Stomach (tissue), 9 donors: Measurements from ENCODE around the gene APOL2. TPM values are rescaled to one million over a fixed set of nuclear protein-coding genes. Genes with fewer than 3 reads are reported as not detected.

Experiments
- DNase-seq, 2 donors: peaks; one replicate each; pipeline versions ENCODE4 v3.0.0 to v3.0.0-alpha.2; 2013 to 2019
- H3K27ac ChIP-seq, 5 donors: fragments of 200-600 bp in 4 of 5; sonication (generic) in 4 of 5; one replicate each; pipeline ENCODE4 v1.5.1; 2013 to 2019; ENCODE audit warnings: mild to moderate bottlenecking in 1 of 5, moderate library complexity in 1 of 5
- H3K27me3 ChIP-seq, 3 donors: fragments of 200-600 bp; sonication (generic); one replicate each; pipeline ENCODE4 v1.5.1; 2017 to 2019; ENCODE audit warnings: mixed run types in 1 of 3
- H3K36me3 ChIP-seq, 4 donors: fragments of 200-600 bp; sonication (generic); 1 replicate in 3 of 4; 2 replicates in 1 of 4; pipeline ENCODE4 v1.5.1; 2016 to 2019
- H3K4me1 ChIP-seq, 4 donors: fragments of 200-600 bp; sonication (generic); one replicate each; pipeline ENCODE4 v1.5.1; 2016 to 2019
- H3K4me3 ChIP-seq, 4 donors: fragments of 200-600 bp; sonication (generic) in 3 of 4; one replicate each; pipeline ENCODE4 v1.5.1; 2016 to 2019; ENCODE audit warnings: mild to moderate bottlenecking in 1 of 4
- H3K9me3 ChIP-seq, 4 donors: fragments of 200-600 bp; sonication (generic); one replicate each; pipeline ENCODE4 v1.5.1; 2016 to 2019
- CTCF ChIP-seq, 7 experiments: fragments of 450-650 bp in 4 of 7; fragments of 200-600 bp in 3 of 7; sonication (generic) in 3 of 7; IDR thresholded peaks; one replicate each; pipeline ENCODE4 v1.5.1; 2016 to 2019; ENCODE audit warnings: antibody characterized with exemption in 7 of 7, control low read depth in 2 of 7, mild to moderate bottlenecking in 1 of 7
- EP300 ChIP-seq: sonication (generic); formaldehyde crosslinking; IDR thresholded peaks from one replicate; pipeline ENCODE4 v1.6.1; 2017; ENCODE audit warnings: antibody characterized with exemption
- POLR2A ChIP-seq, 4 donors: fragments of 450-650 bp; IDR thresholded peaks; one replicate each; pipeline ENCODE4 v1.6.1; 2016; ENCODE audit warnings: antibody characterized with exemption in 4 of 4, control low read depth in 2 of 4, mild to moderate bottlenecking in 1 of 4, moderate library complexity in 1 of 4
- POLR2AphosphoS5 ChIP-seq, 3 donors: sonication (generic); formaldehyde crosslinking; IDR thresholded peaks; one replicate each; pipeline ENCODE4 v1.6.1; 2016; ENCODE audit warnings: antibody characterized with exemption in 3 of 3
- WGBS, 5 donors: extraction: QIAGEN DNeasy Blood & Tissue Kit in 3 of 5; methylation state at CpG; one replicate each; pipeline versions ENCODE4 v1.1.5 to v1.1.7; 2013 to 2018; 5-methylcytosine and 5-hydroxymethylcytosine counted together
- intact Hi-C: fragments of 100-400 bp; cut with DNase I; formaldehyde crosslinking; loops from one replicate; pipeline ENCODE4 v1.15.1; 2023; ENCODE audit warnings: low total_unique reads
- polyA plus RNA-seq, 3 donors: library from polyadenylated mRNA; stranded (reverse); fragments of 200-250 nt; gene quantifications; one replicate each; pipeline ENCODE4 v1.2.3, GENCODE V29; 2013
- total RNA-seq, 5 donors: library from RNA; depleted of rRNA; stranded (reverse); fragments of >200 nt; gene quantifications; one replicate each; pipeline versions ENCODE4 v1.1.0 to v1.2.3, GENCODE V29; 2014 to 2016
- donor health status: healthy with polysubstance abuse.
- donor health status: Bipolar disorder and iron deficiency.
- donor health status: healthy.

Gene APOL2
- total and polyA plus RNA-seq, 8 donors = 11.6 to 101 (median 35.5) TPM

- H3K4me1 ChIP-seq = peaks cover 0 to 12% (median 5%) of the 10 kb centered on the region in 4 donors
- WGBS, 5 donors = 78 to 88% (median 82%) methylated on average over 9 of the region's 9 CpGs
- no peak for TF ChIP-seq CTCF (IDR thresholded peaks at IDR 0.05)
- TF ChIP-seq POLR2A (IDR thresholded peaks at IDR 0.05) = no peak
- TF ChIP-seq EP300 = no peak
- no peak for TF ChIP-seq POLR2AphosphoS5 (IDR thresholded peaks at IDR 0.05)
- H3K27me3 ChIP-seq = no peaks in the 10 kb centered on the region
- H3K9me3 ChIP-seq = no peaks in the 10 kb centered on the region
- peaks cover 28 to 60% (median 47%) of the 10 kb centered on the region in 4 donors for H3K36me3 ChIP-seq
- no peak overlapping the region for H3K4me3 ChIP-seq
- intact Hi-C loops = no loop called here
- H3K27ac ChIP-seq = no peak overlapping the region
- no peak for DNase-seq
Measured at GRCh38 chr22:36225333-36225922, 13.9 kb downstream of the APOL2 start.

- Histone ChIP-seq H3K4me1 (peaks cover 0 to 14% (median 7%) of the 10 kb centered on the region in 4 donors), H3K9me3 (no peaks in the 10 kb centered on the region), H3K4me3 (no peak overlapping the region), H3K27me3 (no peaks in the 10 kb centered on the region), H3K27ac (no peak overlapping the region), H3K36me3 (peaks cover 17 to 48% (median 36%) of the 10 kb centered on the region in 4 donors)
- DNase-seq = no peak
- TF ChIP-seq EP300 (no peak), POLR2A (IDR thresholded peaks at IDR 0.05) (no peak), CTCF (IDR thresholded peaks at IDR 0.05) (no peak), POLR2AphosphoS5 (IDR thresholded peaks at IDR 0.05) (no peak)
- 72 to 92% (median 82%) methylated on average over 4 of the region's 4 CpGs for WGBS, 5 donors
- intact Hi-C loops = no loop called here
Measured at GRCh38 chr22:36224245-36224644, 15.1 kb downstream of the APOL2 start.

- Histone ChIP-seq H3K27ac (no peak overlapping the region), H3K4me1 (peaks cover 0 to 14% (median 7%) of the 10 kb centered on the region in 4 donors), H3K4me3 (no peak overlapping the region), H3K9me3 (no peaks in the 10 kb centered on the region), H3K36me3 (peaks cover 11 to 41% (median 28%) of the 10 kb centered on the region in 4 donors), H3K27me3 (no peaks in the 10 kb centered on the region)
- 75 to 86% (median 77%) methylated on average over 8 of the region's 8 CpGs for WGBS, 5 donors
- no peak for DNase-seq
- TF ChIP-seq POLR2A (IDR thresholded peaks at IDR 0.05) (no peak), CTCF (IDR thresholded peaks at IDR 0.05) (no peak), POLR2AphosphoS5 (IDR thresholded peaks at IDR 0.05) (no peak), EP300 (no peak)
- intact Hi-C loops = no loop called here
Measured at GRCh38 chr22:36223504-36223903, 15.8 kb downstream of the APOL2 start.

GRCh38 chr22:36222887-36223450 is 16.4 kb downstream of the APOL2 start:
- no peak for DNase-seq
- TF ChIP-seq EP300 = no peak
- TF ChIP-seq POLR2A (IDR thresholded peaks at IDR 0.05) = no peak
- TF ChIP-seq POLR2AphosphoS5 (IDR thresholded peaks at IDR 0.05) = no peak
- TF ChIP-seq CTCF (IDR thresholded peaks at IDR 0.05) = no peak
- Histone ChIP-seq H3K4me3 (no peak overlapping the region), H3K27ac (no peak overlapping the region), H3K27me3 (no peaks in the 10 kb centered on the region), H3K36me3 (peaks cover 7 to 35% (median 23%) of the 10 kb centered on the region in 4 donors), H3K9me3 (no peaks in the 10 kb centered on the region), H3K4me1 (peaks cover 0 to 14% (median 7%) of the 10 kb centered on the region in 4 donors)
- intact Hi-C loops = no loop called here
- WGBS, 5 donors = 85 to 89% (median 89%) methylated on average over 9 of the region's 9 CpGs
